SK-N-MC (cell line): ENCODE measurements around the gene POLA1.

Source experiments
- EZH2 ChIP-seq: fragments of 200-600 bp; sonication (generic); IDR thresholded peaks from one replicate; pipeline ENCODE4 v1.6.1; 2017; ENCODE audit warnings: antibody characterized with exemption
- POLR2AphosphoS5 ChIP-seq: IDR thresholded peaks from 2 replicates; pipeline ENCODE4 v1.6.1; 2012; ENCODE audit warnings: mild to moderate bottlenecking, low read depth, low read length, borderline replicate concordance

GRCh38 chrX:25043192-25043591 is 349.5 kb downstream of the POLA1 start:
- TF ChIP-seq EZH2 (no peak), POLR2AphosphoS5 (no peak)
